GM21447 (cell line): ENCODE results near the gene DNAH3.
A peak's percentile ranks its signal among the peaks of the same experiment; 100 is the strongest.
"Not testable (repeated sequence)": the region's sequence is repeated elsewhere in the genome, so short reads cannot be mapped to it uniquely, and the experiment has no call there.

Source experiments
- ATAC-seq: cut with Tn5 transposase; IDR thresholded peaks from one replicate; pipeline ENCODE4 v1.9.1; 2021; ENCODE audit not compliant: unreplicated experiment

DNAH3 gene

DNA sequence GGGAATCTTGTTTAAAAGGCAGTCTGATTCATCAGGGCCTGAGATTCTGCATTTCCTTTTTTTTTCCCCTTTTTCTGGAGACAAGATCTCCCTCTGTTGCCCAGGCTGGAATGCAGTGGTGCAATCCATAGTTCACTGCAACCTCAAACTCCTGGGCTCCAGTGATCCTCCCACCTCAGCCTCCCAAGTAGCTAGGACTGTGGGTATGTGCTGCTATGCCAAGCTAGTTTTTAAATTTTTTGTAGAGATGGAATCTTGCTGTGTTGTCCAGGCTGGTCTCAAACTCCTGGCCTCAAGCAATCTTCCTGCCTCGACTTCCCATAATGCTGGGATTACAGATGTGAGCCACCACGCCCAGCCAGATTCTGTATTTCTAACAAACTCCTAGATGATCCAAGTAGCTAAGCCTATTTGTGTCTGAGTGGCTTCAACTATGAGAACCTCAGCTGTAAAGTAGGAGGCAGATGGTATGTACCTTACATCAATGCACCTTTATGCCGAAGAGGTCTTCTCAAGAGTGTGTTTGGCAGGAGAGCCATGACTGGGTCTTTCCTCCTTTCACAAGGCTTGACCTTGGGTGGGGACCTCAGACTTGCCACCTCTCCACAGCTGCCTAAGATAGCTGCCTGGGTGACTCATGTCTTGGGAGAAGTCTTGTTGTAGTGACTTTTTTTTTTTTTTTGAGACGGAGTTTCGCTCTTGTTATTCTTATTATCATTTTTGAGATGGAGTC is 18.8 kb upstream of the DNAH3 start:
- no peak for ATAC-seq

DNA sequence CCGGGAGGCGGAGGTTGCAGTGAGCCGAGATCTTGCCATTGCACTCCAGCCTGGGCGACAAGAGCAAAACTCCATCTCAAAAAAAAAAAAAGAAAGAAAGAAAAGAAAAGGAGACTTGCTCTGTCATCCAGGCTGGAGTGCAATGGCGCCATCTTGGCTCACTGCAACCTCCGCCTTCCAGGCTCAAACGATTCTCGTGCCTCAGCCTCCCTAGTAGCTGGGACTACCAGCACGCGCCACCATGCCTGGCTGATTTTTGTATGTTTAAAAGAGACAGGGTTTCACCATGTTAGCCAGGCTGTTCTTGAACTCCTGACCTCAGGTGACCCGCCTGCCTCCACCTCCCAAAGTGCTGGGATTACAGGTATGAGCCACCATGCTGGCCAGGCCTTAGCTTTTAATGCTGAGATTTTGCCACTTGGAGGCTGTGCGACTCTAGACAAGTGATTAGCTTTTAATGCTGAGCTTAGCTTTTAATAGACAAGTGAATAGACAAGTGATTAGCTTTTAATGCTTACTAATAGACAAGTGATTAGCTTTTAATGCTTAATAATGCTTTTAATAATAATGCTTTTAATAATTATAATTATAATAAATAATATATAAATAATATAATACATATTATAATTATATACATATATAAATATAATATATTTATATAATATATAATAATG is 17.4 kb upstream of the DNAH3 start:
- no peak for ATAC-seq

DNA sequence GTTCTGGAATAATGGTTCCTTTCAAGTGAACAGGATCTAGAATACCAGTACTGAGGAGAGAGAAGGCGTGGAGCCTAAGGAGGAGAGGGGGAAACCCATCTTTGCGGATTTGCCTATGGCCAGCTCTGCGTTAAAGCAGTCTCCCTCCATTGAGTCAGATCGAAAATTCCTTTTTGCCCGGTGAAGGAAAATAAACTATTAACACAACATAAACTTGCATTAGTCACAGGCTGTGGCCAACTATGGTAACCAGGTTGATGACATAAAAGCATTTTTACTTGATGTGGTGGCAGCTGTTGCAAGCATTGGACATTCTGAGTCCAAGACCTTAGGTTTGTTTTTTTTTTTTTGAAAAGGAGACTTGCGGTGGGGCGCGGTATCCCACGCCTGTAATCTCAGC is 16.7 kb upstream of the DNAH3 start:
- no peak for ATAC-seq

DNA sequence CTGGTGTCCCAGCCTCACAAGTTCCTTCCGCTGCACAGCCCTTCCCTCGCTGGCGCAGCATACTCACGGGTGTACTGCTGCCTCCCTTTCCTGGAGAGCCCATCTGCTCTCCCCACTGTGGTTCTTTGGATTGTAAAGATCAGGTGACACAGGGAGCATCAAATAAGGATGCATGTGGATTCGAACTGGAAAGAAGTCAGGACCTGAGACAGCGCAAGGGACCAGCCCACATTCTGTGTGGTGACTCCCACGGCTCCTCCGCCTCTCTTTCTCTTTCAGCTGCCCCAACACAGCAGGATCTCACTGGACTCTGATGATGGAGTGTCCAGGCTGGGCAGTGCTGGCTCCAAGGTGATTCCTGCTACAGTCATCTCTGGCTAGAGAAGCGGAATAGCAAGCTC is 15.9 kb upstream of the DNAH3 start:
- no peak for ATAC-seq

DNA sequence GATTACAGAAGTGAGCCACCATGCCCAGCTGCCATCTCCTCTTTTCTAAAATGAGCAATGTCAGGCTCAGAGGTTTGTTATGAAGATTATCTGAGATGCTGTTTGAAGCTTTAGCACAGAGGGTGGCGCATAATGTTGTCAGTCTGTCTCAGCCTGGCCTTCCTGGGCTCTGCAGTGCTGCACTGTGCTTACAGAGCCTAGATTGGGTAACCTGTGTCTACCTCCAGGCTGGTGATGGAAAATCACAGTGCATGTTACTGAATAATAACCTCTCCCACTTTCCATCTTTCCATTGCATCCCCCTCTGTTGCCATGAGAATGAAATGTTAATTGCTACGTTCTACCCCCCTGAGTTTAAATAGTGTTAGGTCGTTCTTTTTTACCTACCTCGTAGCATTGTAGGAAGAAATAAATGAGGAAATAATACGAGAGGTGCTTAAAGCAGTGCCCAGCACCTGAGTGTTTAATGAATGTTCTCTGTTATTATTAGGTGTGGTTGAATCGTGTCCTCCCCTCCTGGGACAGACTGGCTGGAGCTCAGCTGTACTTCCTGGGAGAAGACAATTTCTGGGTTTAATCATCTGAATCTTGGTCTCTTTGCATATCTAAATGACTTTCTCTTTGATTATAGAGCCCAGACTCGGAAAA is 14.0 kb upstream of the DNAH3 start:
- no peak for ATAC-seq

DNA sequence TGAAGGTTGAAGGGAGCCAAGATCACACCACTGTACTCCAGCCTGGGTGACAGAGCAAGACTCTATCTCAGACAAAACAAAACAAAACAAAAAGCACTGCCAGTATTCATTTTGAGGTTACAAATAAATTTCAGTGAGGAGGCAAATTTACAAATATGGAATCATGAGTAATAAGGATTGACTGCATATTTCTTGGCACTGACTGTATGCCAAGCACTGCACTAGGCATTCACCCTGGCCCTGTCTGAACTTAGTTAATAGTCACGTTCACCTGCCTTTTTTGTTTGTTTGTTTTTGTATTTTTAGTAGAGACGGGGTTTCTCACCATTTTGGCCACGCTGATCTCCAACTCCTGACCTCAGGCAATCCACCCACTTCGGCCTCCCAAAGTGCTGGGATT is 12.9 kb upstream of the DNAH3 start:
- no peak for ATAC-seq

DNA sequence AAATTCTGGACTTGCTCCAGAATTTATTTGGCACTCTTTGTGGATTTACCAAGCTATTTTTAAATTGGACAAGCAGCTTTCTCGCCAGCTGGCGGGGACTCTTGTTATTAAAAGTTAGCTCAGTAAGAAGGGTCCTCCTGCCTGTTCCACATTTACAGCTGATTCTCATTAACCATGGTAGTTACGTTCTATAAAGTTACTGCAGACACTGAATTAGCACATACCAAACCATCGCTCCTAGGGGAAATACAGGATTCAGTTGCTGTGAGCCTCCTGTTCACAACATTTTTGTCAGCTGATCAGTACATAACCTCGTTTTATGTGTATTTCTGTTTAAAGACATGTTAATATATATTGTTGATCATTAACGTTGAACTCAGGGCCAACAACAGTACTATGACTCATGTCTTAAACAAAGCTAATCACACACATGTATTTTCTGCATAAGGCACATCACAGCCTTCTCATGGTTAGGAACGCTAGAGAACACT is 12.1 kb upstream of the DNAH3 start:
- no peak for ATAC-seq

DNA sequence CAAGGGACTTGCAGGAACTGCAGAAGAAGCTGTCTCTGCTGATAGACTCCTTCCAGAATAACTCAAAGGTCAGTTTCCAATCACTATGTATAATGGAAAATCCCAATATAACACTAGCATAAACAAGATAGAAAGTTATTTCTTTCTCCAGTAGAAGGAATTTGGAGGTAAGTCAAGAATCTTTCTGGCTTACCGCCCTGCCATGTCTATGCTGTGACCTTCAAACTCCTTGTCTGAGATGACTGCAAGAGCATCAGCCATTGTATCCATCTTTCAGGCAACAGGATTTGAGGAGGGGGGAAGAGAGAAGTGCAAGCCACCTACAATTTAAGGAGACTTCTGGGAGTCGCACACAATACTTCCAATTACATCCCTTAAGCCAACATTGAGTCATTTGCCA is 10.6 kb upstream of the DNAH3 start:
- ATAC-seq: no peak

DNA sequence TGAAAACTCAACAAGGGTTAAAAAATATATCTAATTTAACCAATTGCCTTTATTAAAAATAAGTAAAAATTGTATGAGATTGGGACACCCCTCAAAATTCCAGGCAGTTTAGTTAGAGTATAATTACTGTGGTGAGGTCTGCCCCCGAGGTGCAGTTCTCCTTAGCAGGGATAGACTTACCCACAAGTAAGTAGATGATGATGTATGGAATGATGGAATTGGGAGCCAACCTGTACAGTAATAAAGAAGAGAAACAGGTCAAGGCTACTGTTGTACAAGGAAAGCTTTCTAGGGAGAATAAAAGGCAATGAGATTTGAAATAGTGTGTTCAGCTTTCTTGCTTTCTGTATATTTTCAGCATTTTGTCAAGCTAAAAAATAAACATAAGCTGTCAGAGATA is 9.6 kb upstream of the DNAH3 start:
- ATAC-seq: no peak

DNA sequence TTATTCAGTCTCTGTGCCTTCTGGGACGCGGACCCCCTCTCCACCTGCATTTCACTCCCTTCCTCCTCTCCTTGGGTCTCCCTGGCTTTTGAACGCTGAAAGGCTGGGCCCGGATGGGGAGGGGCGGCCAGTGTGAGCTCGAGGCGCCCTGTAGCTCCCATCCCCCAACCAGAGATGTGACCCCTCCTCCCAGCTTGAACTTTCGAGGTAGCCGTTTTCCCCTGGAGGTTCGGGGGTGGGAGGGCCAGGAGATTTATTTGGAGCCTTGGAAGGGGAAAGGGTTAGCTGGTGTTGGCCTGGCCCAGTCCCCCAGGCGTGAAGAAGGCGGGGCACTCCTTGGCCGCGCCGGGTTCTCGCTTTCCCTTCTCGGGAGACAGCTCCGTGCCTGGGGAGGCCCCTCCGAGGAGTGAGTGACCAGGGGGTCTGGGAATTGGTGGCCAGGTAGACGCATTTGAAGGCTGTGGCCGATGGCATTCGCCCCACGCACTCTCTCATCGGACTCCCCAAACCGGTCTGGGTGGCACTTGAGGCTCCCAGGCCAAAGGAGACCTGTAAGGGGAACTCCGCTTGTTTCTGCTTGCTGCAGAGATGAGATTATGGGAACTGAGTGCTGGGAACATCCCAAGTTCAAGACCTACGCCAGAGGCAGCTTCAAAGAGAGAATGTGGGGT is 8.8 kb upstream of the DNAH3 start:
- ATAC-seq: no peak

DNA sequence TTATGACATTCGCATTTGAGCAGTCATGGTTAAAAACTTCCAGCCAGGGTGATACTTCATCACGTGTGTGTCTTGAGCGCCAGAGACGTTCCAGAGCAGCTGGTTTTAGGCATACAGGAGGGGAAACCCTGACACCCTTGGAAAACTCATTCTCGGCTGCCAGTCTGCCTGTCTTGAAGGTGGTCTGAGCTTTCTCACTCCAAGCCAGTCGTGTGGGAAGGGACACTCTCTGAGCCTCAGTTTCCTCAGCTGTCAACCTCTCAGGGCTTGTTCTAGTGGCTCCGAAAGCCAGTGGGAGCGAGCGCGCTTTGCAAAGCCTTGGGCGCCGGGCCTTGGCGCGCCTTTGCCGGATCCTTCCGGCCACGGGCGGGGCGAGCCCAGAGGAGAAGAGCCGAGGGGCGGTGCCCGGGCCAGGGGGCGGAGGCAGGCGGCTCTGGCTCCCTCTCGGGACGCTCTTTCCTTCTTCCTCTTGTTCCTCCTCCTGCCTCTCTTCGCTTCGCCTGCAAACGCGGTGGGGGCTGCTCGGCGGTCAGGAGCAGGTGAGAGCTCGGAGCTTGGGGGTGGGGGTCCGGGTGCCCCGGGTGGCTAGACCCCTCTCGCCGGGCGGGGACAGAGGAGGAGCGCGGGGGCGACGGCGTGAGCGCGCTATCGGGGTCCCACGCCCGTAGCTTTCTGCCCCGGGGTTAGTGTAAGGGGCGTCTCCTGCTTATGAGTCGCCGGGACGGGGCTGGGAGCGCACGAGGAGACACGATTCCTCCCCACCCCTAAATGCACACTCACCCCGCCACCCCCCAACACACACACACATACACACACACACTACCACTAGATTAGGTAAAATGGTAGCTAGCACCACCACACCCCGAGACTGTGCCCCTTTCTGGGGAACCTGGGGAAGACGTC is 7.8 kb upstream of the DNAH3 start, which contains the start of gene LDAF1:
Gene LDAF1, plus strand, starts transcription at position 467 of the 903 bp plus-strand sequence. CDS start 2,509 bp downstream, outside the sequence.
- peak; percentile 81 for ATAC-seq

DNA sequence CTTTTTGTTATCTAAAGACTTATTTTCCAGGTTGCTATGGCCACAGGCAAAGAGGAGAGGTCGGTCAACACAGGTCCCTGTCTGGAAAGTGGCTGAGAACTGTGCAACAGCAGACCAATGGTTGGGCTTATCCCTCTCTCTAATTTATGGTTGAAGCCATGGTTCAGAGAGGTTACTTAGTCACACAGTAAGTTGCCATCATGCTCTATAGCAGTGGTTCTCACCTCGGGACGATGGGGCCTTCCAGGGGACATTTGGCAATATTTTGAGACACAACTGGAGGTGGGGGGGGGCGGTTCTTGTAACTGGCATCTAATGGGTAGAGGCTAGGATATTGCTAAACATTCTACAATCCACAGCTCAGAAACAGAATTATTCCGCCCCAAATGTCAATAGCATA is 7.0 kb upstream of the DNAH3 start:
- no peak for ATAC-seq

DNA sequence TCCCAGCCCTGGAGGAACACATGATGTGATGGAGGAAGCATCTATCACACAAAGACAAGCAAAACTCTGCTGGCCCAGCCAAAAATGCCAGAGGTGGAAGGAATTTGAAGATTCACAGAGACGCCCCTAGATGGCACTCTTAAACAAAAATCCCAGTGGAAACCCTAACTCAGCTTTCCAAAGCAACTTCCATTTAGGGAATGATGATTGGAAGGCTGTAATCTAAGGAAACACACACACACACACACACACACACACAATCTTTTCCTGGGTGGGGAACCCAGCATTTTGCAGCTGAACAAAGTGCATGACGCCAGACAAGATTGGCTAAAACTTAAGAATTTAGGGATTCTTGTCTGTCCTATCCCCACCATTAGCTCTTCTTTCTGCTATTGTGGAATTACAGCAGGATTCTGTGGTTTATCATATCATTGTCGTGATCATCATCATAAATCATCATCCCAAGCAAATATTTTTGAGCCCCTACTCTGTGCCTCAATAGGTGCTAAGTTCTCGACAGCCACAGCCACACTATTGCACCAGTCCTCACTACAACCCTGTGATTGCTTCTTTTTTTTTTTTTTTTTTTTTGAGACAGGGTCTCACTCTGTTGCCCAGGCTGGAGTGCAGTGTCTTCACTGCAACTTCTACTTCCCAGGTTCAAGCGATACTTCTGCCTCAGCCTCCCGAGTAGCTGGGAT is 6.3 kb upstream of the DNAH3 start:
- no peak for ATAC-seq

DNA sequence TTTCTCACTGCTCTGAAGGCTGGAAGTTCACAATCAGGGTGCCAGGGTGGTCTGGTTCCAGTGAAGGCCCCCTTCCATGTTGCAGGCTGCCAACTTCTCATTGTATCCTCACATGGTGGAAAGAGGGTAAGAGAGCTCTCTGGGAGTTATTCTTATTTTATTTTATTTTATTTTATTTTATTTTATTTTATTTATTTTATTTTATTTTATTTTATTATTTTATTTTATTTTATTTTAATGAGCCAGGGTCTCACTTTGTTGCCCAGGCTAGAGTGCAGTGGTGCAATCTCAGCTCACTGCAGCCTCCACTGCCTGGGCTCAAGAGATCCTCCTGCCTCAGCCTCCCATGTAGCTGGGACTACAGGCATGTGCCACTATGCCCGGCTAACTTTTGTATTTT is 5.4 kb upstream of the DNAH3 start:
- ATAC-seq: not testable (repeated sequence)

DNA sequence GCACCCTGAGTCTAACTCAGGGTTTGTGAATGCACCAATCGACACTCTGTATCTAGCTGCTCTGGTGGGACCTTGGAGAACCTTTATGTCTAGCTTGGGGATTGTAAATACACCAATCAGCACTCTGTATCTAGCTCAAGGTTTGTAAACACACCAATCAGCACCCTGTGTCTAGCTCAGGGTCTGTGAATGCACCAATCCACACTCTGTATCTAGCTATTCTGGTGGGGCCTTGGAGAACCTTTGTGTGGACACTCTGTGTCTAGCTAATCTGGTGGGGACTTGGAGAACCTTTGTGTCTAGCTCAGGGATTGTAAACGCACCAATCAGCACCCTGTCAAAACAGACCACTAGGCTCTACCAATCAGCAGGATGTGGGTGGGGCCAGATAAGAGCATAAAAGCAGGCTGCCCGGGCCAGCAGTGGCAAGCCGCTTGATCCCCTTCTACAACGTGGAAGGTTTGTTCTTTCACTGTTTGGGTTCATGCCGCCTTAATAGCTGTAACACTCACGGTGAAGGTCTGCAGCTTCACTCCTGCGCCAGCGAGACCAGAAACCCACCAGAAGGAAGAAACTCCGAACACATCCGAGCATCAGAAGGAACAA is 2.6 kb upstream of the DNAH3 start:
- ATAC-seq: not testable (repeated sequence)

DNA sequence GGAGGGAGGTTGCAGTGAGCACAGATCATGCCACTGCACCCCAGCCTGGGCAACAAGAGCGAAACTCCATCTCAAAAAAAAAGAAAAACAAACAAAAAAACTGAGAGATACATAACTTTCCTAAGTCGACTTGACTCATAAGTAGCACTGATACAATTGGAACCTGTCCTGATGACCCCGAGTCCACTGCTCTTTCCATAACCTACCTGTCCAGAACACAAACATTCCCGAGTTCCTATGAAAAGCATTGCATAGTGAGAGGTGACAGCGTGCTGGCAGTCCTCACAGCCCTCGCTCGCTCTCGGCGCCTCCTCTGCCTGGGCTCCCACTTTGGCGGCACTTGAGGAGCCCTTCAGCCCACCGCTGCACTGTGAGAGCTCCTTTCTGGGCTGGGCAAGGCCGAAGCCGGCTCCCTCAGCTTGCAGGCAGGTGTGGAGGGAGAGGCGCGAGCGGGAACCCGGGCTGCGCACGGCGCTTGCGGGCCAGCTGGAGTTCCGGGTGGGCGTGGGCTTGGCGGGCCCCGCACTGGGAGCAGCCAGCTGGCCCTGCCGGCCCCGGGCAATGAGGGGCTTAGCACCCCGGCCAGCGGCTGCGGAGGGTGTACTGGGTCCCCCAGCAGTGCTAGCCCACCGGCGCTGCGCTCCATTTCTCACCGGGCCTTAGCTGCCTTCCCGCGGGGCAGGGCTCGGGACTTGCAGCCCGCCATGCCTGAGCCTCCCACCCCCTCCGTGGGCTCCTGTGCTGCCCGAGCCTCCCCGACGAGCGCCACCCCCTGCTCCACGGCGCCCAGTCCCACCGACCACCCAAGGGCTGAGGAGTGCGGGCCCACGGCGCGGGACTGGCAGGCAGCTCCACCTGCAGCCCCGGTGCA is 1.7 kb upstream of the DNAH3 start:
- not testable (repeated sequence) for ATAC-seq

DNA sequence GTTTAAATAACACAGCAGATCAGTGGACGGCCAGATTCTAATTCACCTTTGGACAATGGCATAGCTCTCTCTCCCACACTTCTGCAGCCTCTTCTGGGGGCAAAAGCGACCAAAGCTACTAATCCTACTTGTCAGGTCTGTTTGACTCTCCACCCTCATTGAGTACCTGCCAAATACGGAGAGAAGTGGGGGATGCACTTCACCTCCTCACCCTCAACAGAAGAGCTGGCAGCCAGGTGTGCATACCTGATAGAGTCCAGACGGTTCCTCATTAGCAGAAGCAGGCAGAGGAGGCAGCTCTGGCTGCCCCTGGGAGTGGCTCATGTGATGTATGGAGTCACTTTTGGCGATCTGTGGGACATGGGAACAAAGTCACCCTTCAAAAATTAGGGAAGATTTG is 4.9 kb downstream of the DNAH3 start:
- no peak for ATAC-seq

DNA sequence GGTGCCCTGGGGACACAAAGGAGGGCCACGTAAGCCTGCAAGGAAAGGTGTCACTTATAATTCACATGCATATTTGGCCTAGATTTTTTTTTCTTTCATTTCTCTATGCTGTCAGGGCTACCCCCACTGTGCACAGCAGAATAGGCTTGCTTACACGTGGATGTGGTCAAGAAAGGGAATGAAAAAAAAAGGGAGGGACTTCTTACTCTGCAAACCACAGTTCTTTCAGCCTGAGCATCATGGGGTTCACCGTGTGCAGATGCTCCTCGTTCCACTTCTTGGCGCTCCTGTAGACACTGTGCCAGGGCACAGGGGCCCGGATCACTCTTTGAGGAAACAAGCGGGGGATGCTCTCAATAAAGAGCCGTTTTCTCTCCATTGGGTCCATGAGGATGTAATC is 16.6 kb downstream of the DNAH3 start:
- no peak for ATAC-seq
